IMR-90 (cell line): ENCODE results near the gene SMOC1. TPM values are rescaled to one million over a fixed set of nuclear protein-coding genes. Genes with fewer than 3 reads are reported as not detected.

ENCODE experiments used
- ATAC-seq: fragments of 200-7000 bp; cut with Tn5 transposase; 2 replicates; pipeline ENCODE4 v1.9.1; 2020; ENCODE audit warnings: low read depth, mild to moderate bottlenecking, moderate library complexity
- BruUV-seq: library from RNA; stranded (reverse); fragments of 400-500 nt; replicated peaks from 2 replicates; lab custom pipeline; 2021; lab: Mats Ljungman, UMichigan
- CTCF ChIA-PET: fragments of 300-600 bp; formaldehyde crosslinking; extraction: SDS; loops from one replicate; lab custom pipeline; 2021; ENCODE audit warnings: antibody characterized with exemption; lab: Yijun Ruan, JAX
- POLR2A ChIA-PET: fragments of 300-600 bp; sonication (Branson Sonifier 250); formaldehyde crosslinking; loops from one replicate; lab custom pipeline; 2022; ENCODE audit warnings: antibody characterized with exemption; ENCODE audit not compliant: unreplicated experiment; lab: Charles Lee
- DNase-seq: peaks from one replicate; pipeline ENCODE4 v3.0.0; 2013
- H2AFZ ChIP-seq: replicated peaks from 2 replicates; pipeline ENCODE3; 2013; ENCODE audit warnings: low read length, mild to moderate bottlenecking; ENCODE audit not compliant: poor library complexity
- H2AK5ac ChIP-seq: 2 replicates; pipeline ENCODE4 v1.6.1; 2013; ENCODE audit warnings: low read depth, low read length, inconsistent platforms
- H2AK9ac ChIP-seq: replicated peaks from 2 replicates; pipeline ENCODE3; 2013; ENCODE audit warnings: mild to moderate bottlenecking, low read depth, low read length, moderate library complexity; ENCODE audit not compliant: poor library complexity
- H2BK120ac ChIP-seq: 2 replicates; pipeline ENCODE4 v1.6.1; 2013; ENCODE audit warnings: low read depth, low read length, inconsistent platforms
- H2BK15ac ChIP-seq: 3 replicates; pipeline ENCODE4 v1.6.1; 2013; ENCODE audit warnings: low read depth, low read length, inconsistent platforms
- H2BK20ac ChIP-seq: 2 replicates; pipeline ENCODE4 v1.6.1; 2013; ENCODE audit warnings: low read depth, mild to moderate bottlenecking, inconsistent platforms, low read length, moderate library complexity
- H2BK5ac ChIP-seq: 2 replicates; pipeline ENCODE4 v1.6.1; 2013; ENCODE audit warnings: mild to moderate bottlenecking, low read depth, low read length, inconsistent platforms; ENCODE audit not compliant: poor library complexity, severe bottlenecking
- H3K14ac ChIP-seq: replicated peaks from 2 replicates; pipeline ENCODE4 v1.6.1; 2013; ENCODE audit warnings: low read depth, low read length, inconsistent platforms
- H3K18ac ChIP-seq: 2 replicates; pipeline ENCODE4 v1.6.1; 2013; ENCODE audit warnings: low read depth, low read length, control low read depth
- H3K23ac ChIP-seq: 2 replicates; pipeline ENCODE4 v1.6.1; 2013; ENCODE audit warnings: low read depth, low read length, inconsistent platforms
- H3K27ac ChIP-seq: 2 replicates; pipeline ENCODE4 v1.5.1; 2013; ENCODE audit warnings: mild to moderate bottlenecking, control low read depth, low read length; ENCODE audit not compliant: insufficient read depth
- H3K27me3 ChIP-seq: 2 replicates; pipeline ENCODE4 v1.6.1; 2013; ENCODE audit warnings: low read length; ENCODE audit not compliant: control insufficient read depth, insufficient read depth
- H3K36me3 ChIP-seq: 2 replicates; pipeline ENCODE4 v1.6.1; 2013; ENCODE audit warnings: low read length, mixed read lengths; ENCODE audit not compliant: control insufficient read depth, insufficient read depth
- H3K4ac ChIP-seq: 2 replicates; pipeline ENCODE4 v1.6.1; 2013; ENCODE audit warnings: low read depth, low read length, inconsistent platforms
- H3K4me1 ChIP-seq: 2 replicates; pipeline ENCODE4 v1.6.1; 2013; ENCODE audit warnings: low read length, mixed read lengths; ENCODE audit not compliant: control insufficient read depth, insufficient read depth
- H3K4me2 ChIP-seq: 2 replicates; pipeline ENCODE4 v1.6.1; 2013; ENCODE audit warnings: low read depth, mild to moderate bottlenecking, control low read depth, low read length, moderate library complexity
- H3K4me3 ChIP-seq: 2 replicates; pipeline ENCODE4 v1.5.1; 2013; ENCODE audit warnings: low read depth, mild to moderate bottlenecking, control low read depth, low read length, moderate library complexity; ENCODE audit not compliant: insufficient read depth
- H3K56ac ChIP-seq: 2 replicates; pipeline ENCODE4 v1.6.1; 2013; ENCODE audit warnings: low read length, inconsistent platforms; ENCODE audit not compliant: insufficient read depth; ENCODE audit errors: extremely low read depth
- H3K79me1 ChIP-seq, 2 experiments: 2 replicates each; pipeline ENCODE4 v1.6.1; 2013; ENCODE audit warnings: low read length in 2 of 2, inconsistent platforms in 1 of 2, low read depth in 1 of 2
- H3K9ac ChIP-seq: 2 replicates; pipeline ENCODE4 v1.6.1; 2013; ENCODE audit warnings: low read depth, low read length, control low read depth
- H3K9me1 ChIP-seq: 2 replicates; pipeline ENCODE4 v1.6.1; 2013; ENCODE audit warnings: low read length, inconsistent platforms; ENCODE audit not compliant: insufficient read depth
- H3K9me3 ChIP-seq: 2 replicates; pipeline ENCODE4 v1.6.1; 2013; ENCODE audit warnings: low read length; ENCODE audit not compliant: control insufficient read depth, insufficient read depth
- H4K20me1 ChIP-seq: 2 replicates; pipeline ENCODE4 v1.6.1; 2013; ENCODE audit warnings: low read length, inconsistent platforms; ENCODE audit not compliant: insufficient read depth
- H4K5ac ChIP-seq: 2 replicates; pipeline ENCODE4 v1.6.1; 2013; ENCODE audit warnings: mild to moderate bottlenecking, low read depth, low read length, control low read depth
- H4K8ac ChIP-seq, 2 experiments: 2 replicates each; pipeline ENCODE4 v1.6.1; 2013; ENCODE audit warnings: low read depth in 2 of 2, low read length in 2 of 2, control low read depth in 1 of 2, inconsistent platforms in 1 of 2
- H4K91ac ChIP-seq: 2 replicates; pipeline ENCODE4 v1.6.1; 2013; ENCODE audit warnings: low read depth, low read length, inconsistent platforms; ENCODE audit not compliant: insufficient read depth
- BHLHE40 ChIP-seq: fragments of 150-350 bp; IDR thresholded peaks from 2 replicates; pipeline ENCODE4 v1.6.1; 2016; ENCODE audit warnings: mild to moderate bottlenecking, low read depth, low read length
- MAZ ChIP-seq: IDR thresholded peaks from 2 replicates; pipeline ENCODE4 v1.6.1; 2012; ENCODE audit warnings: low read depth, mild to moderate bottlenecking, low read length, improper control_type of control experiment, moderate library complexity, borderline replicate concordance
- MXI1 ChIP-seq: IDR thresholded peaks from 2 replicates; pipeline ENCODE4 v1.6.1; 2012; ENCODE audit warnings: low read depth, mild to moderate bottlenecking, low read length, moderate library complexity, borderline replicate concordance
- NFE2L2 ChIP-seq: fragments of 150-350 bp; IDR thresholded peaks from 2 replicates; pipeline ENCODE4 v1.6.1; 2016; ENCODE audit warnings: low read depth, mild to moderate bottlenecking, low read length
- POLR2A ChIP-seq: IDR thresholded peaks from 2 replicates; pipeline ENCODE4 v1.6.1; 2012; ENCODE audit warnings: mild to moderate bottlenecking, low read depth, low read length
- SMC3 ChIP-seq: fragments of 150-350 bp; IDR thresholded peaks from 2 replicates; pipeline ENCODE4 v1.6.1; 2016; ENCODE audit warnings: low read depth, mild to moderate bottlenecking, antibody characterized with exemption, low read length, moderate library complexity
- dilution Hi-C: fragments of 300-500 bp; cut with HindIII; formaldehyde crosslinking; loops from one replicate; pipeline ENCODE4 v1.14.3; 2018; ENCODE audit warnings: low sequenced_read_pairs; ENCODE audit not compliant: unreplicated experiment
- in situ Hi-C: fragments of 300-500 bp; cut with MboI; formaldehyde crosslinking; loops from 3 replicates; pipeline ENCODE4 v1.14.3; 2019; ENCODE audit warnings: low sequenced_read_pairs, inconsistent platforms, mixed read lengths
- intact Hi-C: fragments of 100-400 bp; cut with micrococcal nuclease; formaldehyde crosslinking; loops from 2 replicates; pipeline ENCODE4 v1.10.0; 2022
- polyA plus RNA-seq, 3 experiments: library from polyadenylated mRNA; depleted of rRNA; stranded (reverse); fragments of >200 nt; gene quantifications; 2 replicates each; pipeline ENCODE4 v1.2.3, GENCODE V29; 2012; ENCODE audit warnings: low replicate concordance in 1 of 3
- total RNA-seq: library from RNA; depleted of rRNA; stranded (reverse); fragments of >200 nt; gene quantifications from 2 replicates; pipeline ENCODE4 v1.2.3, GENCODE V29; 2012

The SMOC1 gene
- total and polyA plus RNA-seq, 2 of the 4 experiments (the other 2 are of a cell fraction) = 0.90 to 4.1 TPM

DNA sequence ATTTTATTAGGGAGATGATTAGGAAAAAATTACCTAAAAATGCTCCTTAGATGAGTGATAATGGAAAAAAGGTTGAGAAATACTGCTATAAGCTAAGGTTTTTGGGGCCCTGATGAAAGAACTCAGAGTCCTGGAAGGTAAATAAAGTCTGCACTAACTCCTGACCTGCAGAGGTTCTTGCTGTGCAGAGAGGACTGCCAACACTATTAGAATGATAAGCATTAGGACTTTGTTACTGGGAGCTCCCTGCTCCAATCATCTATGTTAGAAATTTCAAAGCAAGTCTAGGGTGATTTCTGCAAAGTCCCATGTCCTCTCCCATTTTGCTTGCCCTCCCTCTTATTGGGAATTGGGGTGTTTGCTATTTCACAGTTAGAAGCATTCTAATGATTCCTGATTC is 112.2 kb downstream of the SMOC1 start:
- H3K27ac ChIP-seq = no peak overlapping the region
- ChIA-PET CTCF (interaction anchor here (1.1 kb wide), 1 partner anchor 22 kb away, joined by 3 read pairs; no protein-coding TSS in a partner anchor), POLR2A (interaction anchor here (0.6 kb wide), 1 partner anchor 15 kb away, joined by 3 read pairs; no protein-coding TSS in a partner anchor)
- in situ Hi-C loops (no loop called here), intact Hi-C loops (no loop called here), dilution Hi-C loops (no loop called here)
- no peaks in the 10 kb centered on the region for H4K20me1 ChIP-seq
- no peak overlapping the region for H2AK5ac ChIP-seq
- no peaks in the 10 kb centered on the region for H3K79me1 ChIP-seq
- H2BK120ac ChIP-seq = no peak overlapping the region
- no peak overlapping the region for H2BK20ac ChIP-seq
- H3K56ac ChIP-seq = no peak overlapping the region
- H3K23ac ChIP-seq = no peak overlapping the region; the same call in 1 of the 2 replicates
- no peak overlapping the region for H3K4ac ChIP-seq
- H3K4me3 ChIP-seq = no peak overlapping the region
- H3K36me3 ChIP-seq = no peaks in the 10 kb centered on the region
- H3K9ac ChIP-seq = no peak overlapping the region
- no peaks in the 10 kb centered on the region; the same call in 1 of the 2 replicates for H3K9me1 ChIP-seq
- no peak overlapping the region for H2AK9ac ChIP-seq
- ATAC-seq = no peak
- no peaks in the 10 kb centered on the region for H3K27me3 ChIP-seq
- H2AFZ ChIP-seq = no peak overlapping the region
- no peak overlapping the region for H3K14ac ChIP-seq
- no peak overlapping the region for H2BK15ac ChIP-seq
- no peak overlapping the region for H3K18ac ChIP-seq
- TF ChIP-seq BHLHE40 (no peak), SMC3 (no peak), MAZ (no peak), MXI1 (no peak), POLR2A (no peak), NFE2L2 (no peak)
- no peak overlapping the region for H4K5ac ChIP-seq
- no peaks in the 10 kb centered on the region for H3K9me3 ChIP-seq
- no peak overlapping the region for H3K4me2 ChIP-seq
- H4K8ac ChIP-seq = no peak overlapping the region
- no peak overlapping the region for H4K91ac ChIP-seq
- H3K4me1 ChIP-seq = peaks cover 3% of the 10 kb centered on the region
- no TSS peak for BruUV-seq
- H2BK5ac ChIP-seq = no peak overlapping the region
- no peak for DNase-seq
